Activated CD8-positive, alpha-beta memory T cell treated with anti-CD3 and anti-CD28 coated beads, Interleukin-2, amount 50 U/mL, for 24 hours (primary cell): ENCODE measurements around the gene PTPRN2.

ENCODE experiments used
- DNase-seq: peaks from one replicate; pipeline ENCODE4 v3.0.0-alpha.2; 2020; ENCODE audit errors: extremely low read depth

The PTPRN2 gene

GRCh38 chr7:158117341-158118222, 470.0 kb downstream of the PTPRN2 start:
- no peak for DNase-seq

- DNase-seq = no peak
These were observed 471.4 kb downstream of the PTPRN2 start for GRCh38 chr7:158116235-158116634.

- no peak for DNase-seq
These were observed 473.4 kb downstream of the PTPRN2 start for GRCh38 chr7:158114056-158114850.

GRCh38 chr7:158113321-158114025, 474.1 kb downstream of the PTPRN2 start:
- DNase-seq = no peak

GRCh38 chr7:158112571-158113320, 474.9 kb downstream of the PTPRN2 start:
- no peak for DNase-seq

DNA sequence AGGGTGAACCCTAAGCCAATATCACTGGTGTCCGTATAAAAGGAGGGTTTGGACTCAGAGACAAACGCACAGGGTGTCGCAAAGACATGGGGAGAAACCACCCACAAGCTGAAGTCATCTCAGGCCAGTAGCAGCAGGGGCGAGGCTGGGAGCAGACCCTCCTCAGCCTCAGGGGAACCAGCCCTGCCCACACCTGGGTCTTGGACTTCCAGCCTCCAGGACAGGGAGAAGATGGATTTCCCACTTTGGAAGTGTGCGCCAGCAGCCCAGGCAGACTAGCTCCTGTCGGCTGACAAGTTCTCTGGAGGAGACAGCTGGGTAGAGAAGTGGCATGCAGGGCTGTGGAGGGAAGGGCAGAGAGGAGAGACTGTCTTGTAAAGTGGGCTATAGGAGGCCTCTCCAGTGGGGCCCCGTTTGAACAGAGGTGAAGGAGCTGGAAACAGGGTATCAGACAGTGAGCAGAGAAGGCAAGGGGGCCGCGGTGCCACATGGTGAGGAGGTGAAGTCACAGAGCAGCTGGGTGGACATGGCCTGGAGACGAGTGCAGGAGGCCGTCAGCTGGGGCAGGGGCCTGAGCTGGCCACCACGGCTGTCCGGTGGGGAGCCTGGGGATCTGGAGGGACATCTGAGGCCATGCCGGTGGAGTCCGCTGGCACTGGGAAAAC, 475.6 kb downstream of the PTPRN2 start:
- DNase-seq = no peak

GRCh38 chr7:158111049-158111751, 476.4 kb downstream of the PTPRN2 start:
- no peak for DNase-seq

DNA sequence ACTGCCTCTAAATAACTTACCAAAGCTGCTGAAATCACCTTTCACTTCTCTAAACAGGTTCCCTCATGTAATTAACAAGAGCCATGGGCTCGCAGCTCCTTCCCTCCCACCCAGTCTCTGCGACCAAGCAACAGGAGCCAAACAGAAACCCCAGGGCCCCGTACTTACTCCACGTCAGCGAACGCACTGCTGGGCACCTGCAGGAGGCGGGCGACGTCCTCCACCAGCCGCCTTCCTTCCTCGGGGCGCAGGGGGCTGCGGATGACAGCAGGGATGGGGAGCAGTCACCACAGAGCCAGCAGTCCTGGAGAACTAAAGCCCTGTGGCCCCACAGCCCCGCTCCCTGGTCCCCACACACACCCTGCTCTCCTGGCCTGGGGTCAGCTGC, 477.0 kb downstream of the PTPRN2 start:
- no peak for DNase-seq

GRCh38 chr7:158110034-158110590, 477.5 kb downstream of the PTPRN2 start:
- DNase-seq = no peak

- DNase-seq = no peak
These were observed 478.1 kb downstream of the PTPRN2 start for GRCh38 chr7:158109364-158110033.

DNA sequence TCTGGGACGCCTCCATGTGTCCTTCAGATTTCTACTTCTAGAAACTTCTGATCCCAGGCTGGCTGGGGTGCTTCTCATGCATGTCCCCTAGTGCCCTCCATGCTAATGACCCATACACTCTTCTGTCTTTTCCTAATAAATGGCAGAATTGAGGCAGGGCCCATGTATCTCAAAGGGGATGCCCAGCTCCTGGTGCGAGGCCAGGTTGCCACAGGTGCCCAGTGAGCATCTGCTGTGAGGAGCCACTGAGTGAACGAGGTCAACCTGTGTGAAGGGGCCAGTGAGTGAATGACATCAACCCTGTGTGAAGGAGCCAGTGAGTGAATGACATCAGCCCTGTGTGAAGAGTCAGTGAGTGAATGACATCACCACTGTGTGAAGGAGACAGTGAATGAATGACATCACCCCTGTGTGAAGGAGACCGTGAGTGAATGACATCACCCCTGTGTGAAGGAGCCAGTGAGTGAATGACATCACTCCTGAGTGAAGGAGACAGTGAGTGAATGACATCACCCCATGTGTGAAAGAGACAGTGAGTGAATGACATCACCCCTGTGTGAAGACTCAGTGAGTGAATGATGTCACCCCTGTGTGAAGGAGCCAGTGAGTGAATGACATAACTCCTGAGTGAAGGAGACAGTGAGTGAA, 478.9 kb downstream of the PTPRN2 start:
- DNase-seq = no peak

- DNase-seq = no peak
These were observed 479.8 kb downstream of the PTPRN2 start for GRCh38 chr7:158107806-158108205.

GRCh38 chr7:158106272-158106671, 481.4 kb downstream of the PTPRN2 start:
- no peak for DNase-seq

GRCh38 chr7:158103378-158103777, 484.2 kb downstream of the PTPRN2 start:
- no peak for DNase-seq

DNA sequence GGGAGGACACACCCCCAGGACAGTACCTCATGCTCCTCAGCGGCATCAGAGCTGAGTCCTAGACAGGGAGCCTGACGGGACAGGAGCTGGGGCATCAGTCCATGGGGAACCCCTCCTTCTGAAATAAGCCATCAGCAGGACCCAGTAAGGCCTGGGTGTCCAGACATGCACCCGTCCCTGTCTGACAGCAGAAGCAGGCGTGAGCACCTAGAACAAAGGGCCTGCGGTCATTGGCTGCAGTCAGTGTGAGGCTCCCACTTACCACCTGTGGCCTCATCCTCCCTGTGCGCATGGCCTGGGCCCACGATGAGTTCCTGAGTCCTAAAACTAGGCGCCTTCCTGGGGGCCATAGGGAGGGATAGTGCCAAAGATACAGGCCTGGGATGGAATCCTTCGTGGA, 484.7 kb downstream of the PTPRN2 start:
- DNase-seq = no peak

DNA sequence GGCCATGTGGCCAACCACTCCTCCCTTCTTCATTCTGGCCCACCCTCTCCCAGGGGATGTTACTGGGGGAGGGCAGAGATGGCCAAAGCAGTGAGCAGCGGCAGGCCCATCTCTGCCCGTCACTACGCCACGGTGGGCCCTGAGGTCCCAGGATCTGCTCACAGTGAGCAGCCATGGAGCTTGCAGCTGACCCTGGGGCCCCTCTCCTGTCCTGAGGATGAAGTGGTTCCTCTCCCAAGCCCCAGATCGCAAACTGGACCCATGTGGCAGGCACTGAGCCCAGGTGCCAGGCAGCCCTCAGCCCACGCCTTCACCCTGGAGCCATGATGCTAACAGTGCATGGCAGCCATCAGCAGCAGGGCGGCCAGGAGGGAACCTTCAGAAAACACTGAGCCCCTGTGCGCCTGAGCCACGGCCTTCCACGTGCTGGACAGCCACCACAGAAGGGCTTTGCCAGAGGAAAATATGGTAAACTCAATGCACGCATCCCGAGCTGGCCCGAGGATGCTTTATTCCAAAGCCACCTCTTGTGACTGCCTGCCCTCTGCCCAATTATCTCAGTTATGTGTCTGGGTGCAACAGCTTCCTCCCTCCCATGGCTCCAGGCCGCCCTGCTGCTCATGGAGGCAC, 485.7 kb downstream of the PTPRN2 start:
- no peak for DNase-seq

DNA sequence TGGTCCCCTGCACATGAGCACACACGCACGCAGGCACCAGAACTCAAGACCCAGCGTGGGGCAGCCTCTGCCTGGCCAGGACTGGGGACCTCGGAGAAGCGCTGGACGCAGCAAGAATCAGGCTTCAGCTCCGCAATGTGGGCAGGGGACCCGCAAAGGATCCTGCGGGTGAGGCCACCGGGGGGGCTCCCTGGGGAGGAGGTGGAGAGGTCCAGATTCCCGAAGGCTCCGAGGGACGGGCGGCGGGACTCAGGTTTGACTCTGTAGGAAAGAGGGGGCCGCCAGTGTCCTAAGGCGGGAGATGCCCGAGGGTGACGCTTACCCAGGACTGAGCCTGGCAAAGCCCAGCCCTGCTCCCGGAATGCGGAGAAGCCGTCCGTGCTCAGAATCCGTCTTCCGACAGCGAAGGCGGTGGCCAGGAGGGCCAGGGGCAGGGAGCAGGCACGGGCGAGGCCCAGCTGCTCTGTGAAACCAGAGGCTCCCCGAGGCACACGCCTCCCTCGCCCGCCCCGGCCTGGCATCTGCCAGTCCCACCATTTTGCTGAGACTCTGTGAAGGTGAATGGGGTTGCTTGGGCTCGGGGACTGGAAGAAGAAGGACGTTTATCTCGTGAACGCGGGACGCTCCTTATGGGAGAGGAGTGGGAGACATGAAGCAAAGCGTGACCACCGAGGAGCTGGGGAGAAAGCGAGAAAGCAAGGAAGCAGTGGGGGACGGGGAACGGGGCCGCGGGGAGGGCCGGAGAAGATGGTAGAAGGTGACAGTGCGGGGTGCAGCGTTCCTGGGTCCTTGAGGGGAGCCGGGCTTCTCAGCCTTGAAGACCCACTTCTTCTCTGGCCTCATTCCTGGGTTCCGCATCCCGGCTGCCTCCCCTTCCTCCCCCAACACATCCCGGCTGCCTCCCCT, 489.2 kb downstream of the PTPRN2 start:
- no peak for DNase-seq
